Measurements from ENCODE around the gene MRPL11.

DNA sequence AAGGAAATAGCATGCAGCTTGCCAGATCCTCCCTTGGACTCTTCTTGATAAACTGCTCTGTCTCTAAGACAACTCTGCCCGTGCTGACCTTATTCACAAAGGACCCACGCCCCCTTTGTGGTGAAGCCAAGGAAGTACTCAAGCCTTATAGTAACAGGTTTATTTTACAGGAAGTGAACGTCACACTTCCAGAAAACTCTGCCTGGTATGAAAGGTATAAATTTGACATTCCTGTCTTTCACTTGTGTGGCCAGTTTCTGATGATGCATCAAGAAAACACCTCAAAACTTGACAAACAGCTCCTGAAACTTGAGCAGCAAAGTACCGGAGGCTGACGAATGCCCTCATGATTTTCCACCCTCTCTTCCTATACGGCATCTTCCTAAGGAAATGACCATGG lies 15.6 kb upstream of the MRPL11 start:
- no peak for TF ChIP-seq POLR2A (IDR thresholded peaks at IDR 0.05)
- TF ChIP-seq CTCF (IDR thresholded peaks at IDR 0.05): no peak
